CD4-positive, alpha-beta T cell treated with Interleukin-21 for 1 hour (primary cell): Measurements from ENCODE around the gene EPS8L1.
"Not testable (repeated sequence)": the region's sequence is repeated elsewhere in the genome, so short reads cannot be mapped to it uniquely, and the experiment has no call there.

Experiments
- DNase-seq: peaks from one replicate; pipeline ENCODE4 v3.0.0-alpha.2; 2020

EPS8L1 gene

GRCh38 chr19:55050749-55051532 is 24.7 kb upstream of the EPS8L1 start:
- DNase-seq = no peak

- DNase-seq = no peak
Measured at GRCh38 chr19:55053735-55054134, 21.9 kb upstream of the EPS8L1 start.

DNA sequence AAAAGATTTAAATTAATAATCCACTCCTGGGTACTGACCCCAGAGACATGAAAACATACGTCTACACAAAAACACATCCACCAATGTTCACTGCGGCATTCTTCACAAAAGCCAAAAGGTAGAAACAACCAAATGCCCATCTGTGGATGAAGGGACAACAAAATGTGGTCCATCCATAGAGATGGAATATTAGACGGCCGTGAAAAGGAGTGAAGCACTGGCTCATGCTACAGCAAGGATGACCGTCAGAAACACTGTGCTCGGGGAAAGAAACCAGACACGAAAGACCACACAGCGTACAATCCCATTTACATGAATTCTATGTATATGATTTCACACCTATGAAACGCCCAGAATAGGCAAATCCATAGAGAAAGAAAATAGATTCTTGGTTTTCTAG is 18.8 kb upstream of the EPS8L1 start:
- no peak for DNase-seq

DNA sequence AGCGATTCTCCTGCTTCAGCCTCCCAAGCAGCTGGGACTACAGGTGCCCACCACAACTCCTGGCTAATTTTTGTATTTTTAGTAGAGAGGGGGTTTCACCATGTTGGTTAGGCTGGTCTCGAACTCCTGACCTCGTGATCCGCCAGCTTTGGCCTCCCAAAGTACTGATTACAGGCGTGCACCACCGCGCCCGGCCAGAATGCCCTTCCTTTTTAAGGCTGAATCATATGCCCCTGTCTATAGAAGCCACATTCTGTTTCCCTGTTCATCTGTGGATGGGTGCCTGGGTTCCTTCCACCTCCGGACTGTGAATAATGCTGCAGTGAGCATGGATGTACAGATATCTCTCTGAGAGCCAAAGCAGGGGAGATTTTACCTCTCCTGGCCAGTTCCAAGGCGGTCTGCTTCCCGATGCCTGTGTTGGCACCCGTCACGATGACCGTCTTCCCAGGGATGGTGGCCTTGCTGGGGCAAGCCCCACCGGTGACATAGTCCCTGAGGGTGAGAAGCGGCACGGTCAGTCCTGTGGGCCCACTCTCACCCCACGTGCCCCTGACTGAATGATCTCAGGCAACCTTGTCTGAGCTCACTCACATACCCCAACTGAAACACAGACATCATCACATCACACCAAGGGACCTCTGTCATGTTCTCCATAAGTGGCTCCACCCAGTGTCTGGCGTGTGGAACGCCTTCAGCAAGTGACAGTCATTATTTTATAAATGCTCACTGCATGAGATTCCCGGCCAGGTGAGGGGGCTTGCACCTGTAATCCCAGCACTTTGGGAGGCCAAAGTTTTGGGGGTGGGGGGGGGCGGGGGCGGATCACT is 16.7 kb upstream of the EPS8L1 start:
- DNase-seq = no peak

GRCh38 chr19:55060287-55060686 is 15.4 kb upstream of the EPS8L1 start:
- DNase-seq = not testable (repeated sequence)

- peak; percentile 98 for DNase-seq
Measured at GRCh38 chr19:55062735-55063491, 12.8 kb upstream of the EPS8L1 start, which contains the start of gene RDH13. RDH13 (minus strand) TSS chr19:55063148; CDS start chr19:55063032, 116 bp downstream.

DNA sequence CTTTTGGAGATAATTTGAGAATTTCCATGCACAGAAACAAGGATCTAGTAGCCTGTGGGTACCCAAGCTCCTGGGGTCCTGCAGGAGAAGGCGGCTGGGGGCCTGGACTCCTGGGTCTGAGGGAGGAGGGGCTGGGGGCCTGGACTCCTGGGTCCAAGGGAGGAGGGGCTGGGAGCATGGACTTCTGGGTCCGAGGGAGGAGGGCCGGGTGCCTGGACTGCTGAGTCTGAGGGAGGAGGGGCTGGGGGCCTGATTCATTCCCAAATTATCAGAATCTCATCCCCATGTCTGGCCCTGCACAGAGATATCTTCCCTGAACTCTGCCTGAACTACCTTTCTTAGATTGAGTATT is 12.2 kb upstream of the EPS8L1 start:
- no peak for DNase-seq

GRCh38 chr19:55065516-55065915 is 10.2 kb upstream of the EPS8L1 start:
- not testable (repeated sequence) for DNase-seq

- DNase-seq = no peak
Measured at GRCh38 chr19:55066107-55066709, 9.5 kb upstream of the EPS8L1 start.

- no peak for DNase-seq
Measured at GRCh38 chr19:55067869-55068268, 7.8 kb upstream of the EPS8L1 start.

GRCh38 chr19:55068950-55069864 is 6.5 kb upstream of the EPS8L1 start:
- no peak for DNase-seq

GRCh38 chr19:55069865-55070197 is 5.8 kb upstream of the EPS8L1 start:
- no peak for DNase-seq

DNA sequence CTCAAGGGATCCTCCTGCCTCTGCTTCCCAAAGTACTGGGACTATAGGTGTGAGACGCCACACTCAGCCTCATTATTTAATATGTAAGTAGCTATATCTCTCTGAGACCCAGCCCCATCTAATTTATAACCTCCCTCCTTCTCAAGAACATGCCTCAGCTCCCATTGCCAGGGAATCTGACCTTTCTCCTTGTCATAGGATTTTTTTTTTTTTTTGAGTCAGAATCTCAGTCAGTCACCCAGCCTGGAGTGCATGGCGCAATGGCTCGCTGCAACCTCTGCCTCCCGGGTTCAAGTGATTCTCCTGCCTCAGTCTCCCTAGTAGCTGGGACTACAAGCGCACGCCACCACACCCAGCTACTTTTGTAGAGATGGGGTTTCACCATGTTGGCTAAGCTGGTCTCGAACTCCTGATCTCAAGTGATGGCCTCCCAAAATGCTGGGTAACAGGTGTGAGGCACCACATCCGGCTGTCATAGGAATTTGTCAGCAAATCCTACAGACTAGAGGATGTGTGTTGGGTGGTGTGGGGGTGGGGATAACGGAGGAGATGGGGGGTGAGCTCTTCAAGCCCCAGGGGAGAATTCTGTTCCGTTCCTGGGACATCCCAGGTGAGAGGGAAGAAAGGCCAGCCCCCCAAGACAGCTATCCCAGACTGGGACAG is 5.1 kb upstream of the EPS8L1 start:
- no peak for DNase-seq

DNA sequence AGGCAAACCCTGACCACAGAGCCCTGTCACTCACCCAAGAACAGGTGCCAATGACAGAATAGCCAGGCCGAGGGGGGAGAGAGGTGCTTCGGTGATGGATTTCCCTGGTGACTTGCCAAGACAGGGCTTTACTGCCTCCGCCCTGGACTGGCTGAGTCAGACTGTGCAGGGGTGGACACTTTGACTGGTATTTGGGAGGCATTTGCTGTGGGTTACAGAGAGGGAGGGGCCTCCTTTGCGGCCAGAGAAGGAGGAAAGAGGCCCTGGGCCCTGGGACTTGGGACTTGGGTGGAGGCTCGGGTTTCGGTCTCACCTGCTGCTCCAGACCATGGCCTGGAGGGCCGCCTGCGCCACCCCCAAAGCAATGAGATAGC is 4.6 kb upstream of the EPS8L1 start:
- no peak for DNase-seq

DNA sequence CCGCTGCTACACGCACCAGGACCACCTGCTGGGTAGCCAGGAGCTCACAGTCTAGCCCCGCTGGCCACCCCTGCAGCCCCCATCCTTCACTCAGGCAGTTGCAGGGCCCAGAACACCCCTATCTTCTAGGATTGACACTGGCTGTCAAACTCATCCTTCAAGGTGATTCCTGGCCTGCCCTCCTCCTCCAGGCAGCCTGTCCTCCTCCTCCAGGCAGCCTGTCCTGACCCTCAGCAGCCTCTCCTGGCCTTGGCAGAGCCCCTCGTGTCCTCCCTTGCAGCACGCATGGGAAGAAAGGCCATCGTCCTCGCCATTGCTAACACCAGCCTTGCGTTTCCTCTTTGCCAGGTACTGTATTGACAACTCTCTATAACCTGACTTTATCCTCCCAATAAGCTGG is 3.8 kb upstream of the EPS8L1 start:
- DNase-seq = no peak

GRCh38 chr19:55076321-55076720 is 652 bp downstream of the EPS8L1 start:
- DNase-seq = no peak

DNA sequence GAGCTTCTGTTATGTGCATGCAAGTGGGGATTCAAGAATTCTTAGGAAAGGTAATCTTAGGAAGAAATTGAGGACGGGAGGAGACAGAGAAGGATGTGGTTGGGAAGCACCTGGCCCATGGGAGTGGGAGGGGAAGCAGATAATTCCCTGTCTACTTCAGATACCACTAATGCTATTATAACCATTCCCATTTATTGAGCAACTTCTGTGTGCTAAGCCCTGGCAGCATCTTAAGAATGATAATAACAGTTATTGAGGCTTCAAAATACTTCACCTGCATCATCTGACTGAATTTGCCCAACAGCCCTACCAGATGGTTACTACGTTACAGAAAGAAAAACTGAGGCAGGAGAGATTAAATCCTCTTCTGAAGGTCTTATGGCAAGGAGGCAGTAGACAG is 1.4 kb downstream of the EPS8L1 start:
- DNase-seq = no peak

GRCh38 chr19:55078996-55079395 is 3.3 kb downstream of the EPS8L1 start:
- no peak for DNase-seq

- DNase-seq = no peak
Measured at GRCh38 chr19:55079400-55080038, 3.9 kb downstream of the EPS8L1 start.

- peak; percentile 73 for DNase-seq
Measured at GRCh38 chr19:55080121-55080967, 4.7 kb downstream of the EPS8L1 start.
